ENCODE results near the gene WWP2.
"Not testable (repeated sequence)": the region's sequence is repeated elsewhere in the genome, so short reads cannot be mapped to it uniquely, and the experiment has no call there.

WWP2 gene

DNA sequence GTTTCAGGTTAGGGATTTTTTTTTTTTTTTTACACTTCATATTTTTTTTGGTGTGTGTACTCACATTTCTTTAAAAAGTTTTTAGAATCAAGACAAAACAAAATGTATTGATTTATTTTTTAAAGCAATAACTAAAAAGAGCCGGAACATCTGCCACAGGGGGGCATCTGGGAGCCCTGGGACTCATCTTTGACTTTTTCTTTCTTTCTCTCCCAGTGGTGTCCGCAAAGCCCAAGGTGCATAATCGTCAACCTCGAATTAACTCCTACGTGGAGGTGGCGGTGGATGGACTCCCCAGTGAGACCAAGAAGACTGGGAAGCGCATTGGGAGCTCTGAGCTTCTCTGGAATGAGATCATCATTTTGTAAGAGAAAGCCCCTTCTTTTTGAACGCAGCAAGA lies 36.3 kb downstream of the WWP2 start:
- Histone ChIP-seq H3K27ac (ENCODE audit: low read length) (no peak overlapping the region), H3K9me3 (replicated peaks; ENCODE audit: insufficient read depth, low read length) (no peaks in the 10 kb centered on the region), H3K4me2 (ENCODE audit: low read depth, low read length) (no peak overlapping the region), H3K9me2 (replicated peaks; ENCODE audit: insufficient read depth, low read length) (no peaks in the 10 kb centered on the region), H2AFZ (ENCODE audit: low read length) (no peak overlapping the region), H3K36me3 (replicated peaks; ENCODE audit: insufficient read depth, low read length) (no peaks in the 10 kb centered on the region), H3K79me2 (ENCODE audit: low read length) (peaks cover 11% of the 10 kb centered on the region), H4K20me1 (ENCODE audit: insufficient read depth, low read length) (no peaks in the 10 kb centered on the region), H3K4me1 (ENCODE audit: low read length) (no peaks in the 10 kb centered on the region), H3K4me3 (ENCODE audit: low read length) (no peak overlapping the region), H3F3A (ENCODE audit: insufficient read depth, low read length) (no peaks in the 10 kb centered on the region), H3K27me3 (replicated peaks; ENCODE audit: insufficient read depth, low read length) (no peaks in the 10 kb centered on the region), H3K9ac (ENCODE audit: low read length) (no peak overlapping the region)
- TF ChIP-seq EZH2phosphoT487 (IDR thresholded peaks at IDR 0.05; ENCODE audit: low read length), result no peak
- TF ChIP-seq, protein P1, sequence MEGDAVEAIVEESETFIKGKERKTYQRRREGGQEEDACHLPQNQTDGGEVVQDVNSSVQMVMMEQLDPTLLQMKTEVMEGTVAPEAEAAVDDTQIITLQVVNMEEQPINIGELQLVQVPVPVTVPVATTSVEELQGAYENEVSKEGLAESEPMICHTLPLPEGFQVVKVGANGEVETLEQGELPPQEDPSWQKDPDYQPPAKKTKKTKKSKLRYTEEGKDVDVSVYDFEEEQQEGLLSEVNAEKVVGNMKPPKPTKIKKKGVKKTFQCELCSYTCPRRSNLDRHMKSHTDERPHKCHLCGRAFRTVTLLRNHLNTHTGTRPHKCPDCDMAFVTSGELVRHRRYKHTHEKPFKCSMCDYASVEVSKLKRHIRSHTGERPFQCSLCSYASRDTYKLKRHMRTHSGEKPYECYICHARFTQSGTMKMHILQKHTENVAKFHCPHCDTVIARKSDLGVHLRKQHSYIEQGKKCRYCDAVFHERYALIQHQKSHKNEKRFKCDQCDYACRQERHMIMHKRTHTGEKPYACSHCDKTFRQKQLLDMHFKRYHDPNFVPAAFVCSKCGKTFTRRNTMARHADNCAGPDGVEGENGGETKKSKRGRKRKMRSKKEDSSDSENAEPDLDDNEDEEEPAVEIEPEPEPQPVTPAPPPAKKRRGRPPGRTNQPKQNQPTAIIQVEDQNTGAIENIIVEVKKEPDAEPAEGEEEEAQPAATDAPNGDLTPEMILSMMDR (IDR thresholded peaks at IDR 0.05; ENCODE audit: low read length), result no peak
- TF ChIP-seq EZH2 (optimal IDR thresholded peaks at IDR 0.05; ENCODE audit: low read depth, low read length), result no peak
- DNase-seq, result no peak

DNA sequence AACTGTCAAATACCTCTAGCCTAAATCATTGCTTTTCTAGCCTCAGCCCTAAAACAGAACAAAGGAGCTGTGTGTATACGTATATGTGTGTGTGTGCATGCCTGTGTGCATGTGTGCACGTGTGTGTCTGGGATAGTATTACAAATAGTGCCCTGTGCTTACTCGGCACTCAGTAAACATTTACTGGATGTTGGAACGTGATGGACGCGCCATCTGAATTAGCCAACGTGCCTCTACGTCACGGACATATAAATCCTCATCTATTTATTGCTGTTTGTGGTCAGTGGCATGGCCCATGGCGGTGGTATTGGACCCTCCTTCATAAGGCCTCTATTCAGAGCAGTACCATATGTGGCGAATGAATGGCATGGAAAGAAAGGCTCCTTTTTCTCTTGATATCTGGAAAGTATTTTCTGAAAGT lies 37.5 kb downstream of the WWP2 start:
- H4K20me1 ChIP-seq (ENCODE audit: insufficient read depth, low read length), result no peaks in the 10 kb centered on the region
- TF ChIP-seq EZH2 (optimal IDR thresholded peaks at IDR 0.05; ENCODE audit: low read depth, low read length) (no peak), EZH2phosphoT487 (IDR thresholded peaks at IDR 0.05; ENCODE audit: low read length) (no peak)
- TF ChIP-seq, protein P1 (IDR thresholded peaks at IDR 0.05; ENCODE audit: low read length), result no peak

DNA sequence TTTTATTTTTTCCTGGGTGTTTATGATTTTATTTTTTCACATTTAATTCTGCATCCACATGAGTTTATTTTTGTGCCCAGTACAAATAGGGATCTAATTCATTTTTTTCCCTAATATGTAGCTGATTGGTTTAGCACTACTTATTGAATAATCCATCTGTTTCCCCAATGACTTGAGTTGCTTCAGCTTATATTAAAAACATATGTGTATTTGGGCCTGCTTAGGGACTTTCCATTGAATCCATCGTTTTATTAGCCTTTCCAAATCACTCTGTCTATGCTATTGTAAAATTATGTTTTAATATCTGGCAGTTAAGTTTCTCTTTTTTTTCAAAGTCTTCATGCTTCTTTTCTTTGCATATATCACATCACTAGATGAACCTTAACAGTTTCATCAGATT lies 42.2 kb downstream of the WWP2 start:
- no peak overlapping the region for H3K27ac ChIP-seq (ENCODE audit: low read length)
- H4K20me1 ChIP-seq (ENCODE audit: insufficient read depth, low read length), result no peaks in the 10 kb centered on the region
- H3K27me3 ChIP-seq (replicated peaks; ENCODE audit: insufficient read depth, low read length), result no peaks in the 10 kb centered on the region
- H3K4me2 ChIP-seq (ENCODE audit: low read depth, low read length), result no peak overlapping the region
- no peak overlapping the region for H3K9ac ChIP-seq (ENCODE audit: low read length)
- no peaks in the 10 kb centered on the region for H3K79me2 ChIP-seq (ENCODE audit: low read length)
- TF ChIP-seq EZH2phosphoT487 (IDR thresholded peaks at IDR 0.05; ENCODE audit: low read length) (no peak), EZH2 (optimal IDR thresholded peaks at IDR 0.05; ENCODE audit: low read depth, low read length) (no peak)
- TF ChIP-seq, protein P1 (IDR thresholded peaks at IDR 0.05; ENCODE audit: low read length), result no peak
- DNase-seq, result no peak
- no peaks in the 10 kb centered on the region for H3K36me3 ChIP-seq (replicated peaks; ENCODE audit: insufficient read depth, low read length)
- H2AFZ ChIP-seq (ENCODE audit: low read length), result no peak overlapping the region
- no peaks in the 10 kb centered on the region for H3F3A ChIP-seq (ENCODE audit: insufficient read depth, low read length)
- no peaks in the 10 kb centered on the region for H3K4me1 ChIP-seq (ENCODE audit: low read length)
- H3K9me2 ChIP-seq (replicated peaks; ENCODE audit: insufficient read depth, low read length), result no peaks in the 10 kb centered on the region
- H3K4me3 ChIP-seq (ENCODE audit: low read length), result no peak overlapping the region
- no peaks in the 10 kb centered on the region for H3K9me3 ChIP-seq (replicated peaks; ENCODE audit: insufficient read depth, low read length)

More for the DNA sequence above, 37.5 kb downstream of the WWP2 start:
- peaks cover 11% of the 10 kb centered on the region for H3K79me2 ChIP-seq (ENCODE audit: low read length)
- H3K9me2 ChIP-seq (replicated peaks; ENCODE audit: insufficient read depth, low read length), result no peaks in the 10 kb centered on the region
- no peaks in the 10 kb centered on the region for H3K36me3 ChIP-seq (replicated peaks; ENCODE audit: insufficient read depth, low read length)
- H3K4me1 ChIP-seq (ENCODE audit: low read length), result no peaks in the 10 kb centered on the region
- H3K4me2 ChIP-seq (ENCODE audit: low read depth, low read length), result no peak overlapping the region
- no peak overlapping the region for H3K9ac ChIP-seq (ENCODE audit: low read length)
- DNase-seq, result no peak
- H3K27me3 ChIP-seq (replicated peaks; ENCODE audit: insufficient read depth, low read length), result no peaks in the 10 kb centered on the region
- no peaks in the 10 kb centered on the region for H3K9me3 ChIP-seq (replicated peaks; ENCODE audit: insufficient read depth, low read length)
- no peak overlapping the region for H2AFZ ChIP-seq (ENCODE audit: low read length)
- no peak overlapping the region for H3K27ac ChIP-seq (ENCODE audit: low read length)
- no peak overlapping the region for H3K4me3 ChIP-seq (ENCODE audit: low read length)
- H3F3A ChIP-seq (ENCODE audit: insufficient read depth, low read length), result no peaks in the 10 kb centered on the region

DNA sequence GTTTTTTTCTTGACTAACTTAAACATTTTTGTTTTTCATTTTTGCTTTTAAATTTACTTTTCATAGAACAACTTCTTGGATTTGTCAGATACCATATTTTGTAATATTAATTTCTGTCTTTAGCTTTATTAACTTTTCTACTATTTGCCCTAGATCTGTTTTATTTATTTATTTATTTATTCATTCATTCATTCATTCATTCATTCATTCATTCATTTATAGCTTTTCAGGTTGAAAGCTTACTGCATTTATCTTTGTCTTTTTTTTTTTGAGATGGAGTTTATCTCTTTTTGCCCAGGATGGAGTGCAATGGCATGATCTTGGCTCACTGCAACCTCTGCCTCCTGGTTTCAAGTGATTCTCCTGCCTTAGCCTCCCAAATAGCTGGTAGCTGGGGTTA lies 44.6 kb downstream of the WWP2 start:
- not testable (repeated sequence) for H4K20me1 ChIP-seq (ENCODE audit: insufficient read depth, low read length); H3K4me3 ChIP-seq (ENCODE audit: low read length); H3K9ac ChIP-seq (ENCODE audit: low read length); H3K27ac ChIP-seq (ENCODE audit: low read length); H3K4me1 ChIP-seq (ENCODE audit: low read length); H3F3A ChIP-seq (ENCODE audit: insufficient read depth, low read length); H3K36me3 ChIP-seq (replicated peaks; ENCODE audit: insufficient read depth, low read length); H3K79me2 ChIP-seq (ENCODE audit: low read length); H3K9me3 ChIP-seq (replicated peaks; ENCODE audit: insufficient read depth, low read length); H2AFZ ChIP-seq (ENCODE audit: low read length); H3K27me3 ChIP-seq (replicated peaks; ENCODE audit: insufficient read depth, low read length); DNase-seq; H3K4me2 ChIP-seq (ENCODE audit: low read depth, low read length); H3K9me2 ChIP-seq (replicated peaks; ENCODE audit: insufficient read depth, low read length)

Data from MM.1S (cell line).